BJ (cell line): ENCODE results near the gene ZDHHC7. TPM values are rescaled to one million over a fixed set of nuclear protein-coding genes. Genes with fewer than 3 reads are reported as not detected.

Source experiments
- CTCF ChIA-PET: fragments of 350-600 bp; formaldehyde crosslinking; extraction: SDS; loops from one replicate; lab custom pipeline; 2021; ENCODE audit warnings: antibody characterized with exemption, inconsistent platforms; lab: Yijun Ruan, JAX
- POLR2A ChIA-PET: fragments of 300-600 bp; sonication (Branson Sonifier 250); formaldehyde crosslinking; extraction: SDS; loops from one replicate; lab custom pipeline; 2021; ENCODE audit warnings: antibody characterized with exemption; lab: Charles Lee
- DNase-seq: peaks from one replicate; pipeline ENCODE4 v3.0.0-alpha.2; 2011; ENCODE audit warnings: low read depth
- H3K27me3 ChIP-seq: 2 replicates; pipeline ENCODE4 v1.6.0; 2011; ENCODE audit warnings: low read length; ENCODE audit not compliant: control insufficient read depth, insufficient read depth
- H3K36me3 ChIP-seq: 2 replicates; pipeline ENCODE4 v1.5.1; 2011; ENCODE audit warnings: low read length; ENCODE audit not compliant: control insufficient read depth, insufficient read depth
- H3K4me3 ChIP-seq: 2 replicates; pipeline ENCODE4 v1.5.1; 2011; ENCODE audit warnings: low read depth, mild to moderate bottlenecking, control low read depth, low read length
- CTCF ChIP-seq: IDR thresholded peaks from 2 replicates; pipeline ENCODE4 v1.5.1; 2011; ENCODE audit warnings: low read depth, mild to moderate bottlenecking, control low read depth, inconsistent platforms, low read length, moderate library complexity; ENCODE audit not compliant: insufficient read depth
- polyA plus RNA-seq: library from polyadenylated mRNA; depleted of rRNA; stranded (reverse); fragments of >200 nt; gene quantifications from 2 replicates; pipeline ENCODE4 v1.2.3, GENCODE V29; 2011; rRNA removed

The ZDHHC7 gene
- polyA plus RNA-seq, 1 experiment, result 111 TPM

GRCh38 chr16:84925092-84925772, 86.1 kb downstream of the ZDHHC7 start:
- H3K36me3 ChIP-seq, result no peaks in the 10 kb centered on the region
- H3K4me3 ChIP-seq, result no peak overlapping the region
- peak; percentile 92 for TF ChIP-seq CTCF
- no peaks in the 10 kb centered on the region for H3K27me3 ChIP-seq
- POLR2A ChIA-PET, result no interaction called here
- DNase-seq, result no peak
- CTCF ChIA-PET, result interaction anchor here (0.5 to 8.1 kb wide), 27 partner anchors 8 to 190 kb away, joined by 3 to 120 read pairs (median 4); no protein-coding TSS in a partner anchor

GRCh38 chr16:84924331-84925091, 86.8 kb downstream of the ZDHHC7 start:
- Histone ChIP-seq H3K27me3 (no peaks in the 10 kb centered on the region), H3K4me3 (no peak overlapping the region), H3K36me3 (no peaks in the 10 kb centered on the region)
- POLR2A ChIA-PET, result no interaction called here
- CTCF ChIA-PET, result interaction anchor here (0.6 to 8.1 kb wide), 22 partner anchors 8 to 190 kb away, joined by 3 to 120 read pairs (median 4); no protein-coding TSS in a partner anchor
- DNase-seq, result no peak
- TF ChIP-seq CTCF, result no peak

Other genes with a start within 250 kb of the ZDHHC7 start
- gene CRISPLD2, start 191.6 kb downstream of the ZDHHC7 start, polyA plus RNA-seq, result 109 and 183 TPM in 2 replicates
- gene KIAA0513, start 16.3 kb upstream of the ZDHHC7 start, polyA plus RNA-seq, result 4.9 and 6.6 TPM in 2 replicates
- 0.05 TPM in 1 of 2 replicates, not detected in the other for gene CIBAR2, start 100.9 kb upstream of the ZDHHC7 start, polyA plus RNA-seq